GM18951 (cell line): ENCODE results near the gene PTP4A2.

Experiments
- POLR2A ChIP-seq: IDR thresholded peaks from 4 replicates; pipeline ENCODE4 v1.6.1; 2011; ENCODE audit warnings: mild to moderate bottlenecking; ENCODE audit not compliant: insufficient read length, insufficient read depth; ENCODE audit errors: extremely low read depth
- in situ Hi-C: fragments of 300-500 bp; cut with MboI; formaldehyde crosslinking; loops from one replicate; pipeline ENCODE4 v1.12.0; 2022; ENCODE audit warnings: low sequenced_read_pairs, mixed read lengths, inconsistent platforms; ENCODE audit not compliant: unreplicated experiment

The PTP4A2 gene

DNA sequence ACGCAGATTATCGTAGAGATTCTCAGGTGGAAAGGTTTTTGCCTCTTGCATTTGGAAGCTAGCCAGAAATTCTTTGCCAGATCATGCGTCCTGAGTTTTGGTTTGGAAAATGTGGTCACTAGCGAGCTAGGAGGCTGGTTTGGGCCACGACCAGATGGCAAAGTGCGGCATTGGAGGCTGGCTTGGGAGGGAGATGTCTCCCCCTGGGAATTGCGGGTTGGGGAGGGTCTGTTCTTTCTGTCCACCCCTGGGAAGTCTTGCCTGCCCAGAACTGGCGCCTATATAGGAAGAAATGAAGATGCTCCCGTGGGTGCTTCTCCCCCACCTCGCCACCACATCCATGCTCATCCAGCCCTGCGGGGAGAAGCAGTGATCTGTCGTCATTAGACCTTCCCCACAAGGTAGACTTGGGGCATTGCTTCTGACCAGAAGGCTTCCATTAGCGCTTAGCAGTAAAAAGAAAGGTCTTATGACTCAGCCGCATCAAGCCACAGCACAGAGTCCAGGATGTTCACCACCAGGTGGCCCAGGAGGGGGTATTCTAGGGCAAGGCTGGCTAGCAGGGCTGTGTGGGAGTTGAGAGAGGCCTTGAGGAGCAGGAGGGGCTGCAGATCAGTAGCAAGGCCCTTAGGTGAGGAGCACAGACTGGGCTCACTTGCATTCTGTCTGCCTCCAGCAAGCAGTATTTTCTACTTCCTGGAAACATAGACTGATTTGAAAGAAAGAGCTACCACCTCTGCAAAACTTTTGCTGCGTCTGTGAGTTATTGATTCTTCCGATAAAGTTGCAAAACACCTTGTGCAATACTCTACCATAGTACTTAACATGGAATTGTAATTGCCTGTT, 1.5 kb upstream of the PTP4A2 start:
- peak; percentile 21 for TF ChIP-seq POLR2A
- in situ Hi-C loops: no loop called here

DNA sequence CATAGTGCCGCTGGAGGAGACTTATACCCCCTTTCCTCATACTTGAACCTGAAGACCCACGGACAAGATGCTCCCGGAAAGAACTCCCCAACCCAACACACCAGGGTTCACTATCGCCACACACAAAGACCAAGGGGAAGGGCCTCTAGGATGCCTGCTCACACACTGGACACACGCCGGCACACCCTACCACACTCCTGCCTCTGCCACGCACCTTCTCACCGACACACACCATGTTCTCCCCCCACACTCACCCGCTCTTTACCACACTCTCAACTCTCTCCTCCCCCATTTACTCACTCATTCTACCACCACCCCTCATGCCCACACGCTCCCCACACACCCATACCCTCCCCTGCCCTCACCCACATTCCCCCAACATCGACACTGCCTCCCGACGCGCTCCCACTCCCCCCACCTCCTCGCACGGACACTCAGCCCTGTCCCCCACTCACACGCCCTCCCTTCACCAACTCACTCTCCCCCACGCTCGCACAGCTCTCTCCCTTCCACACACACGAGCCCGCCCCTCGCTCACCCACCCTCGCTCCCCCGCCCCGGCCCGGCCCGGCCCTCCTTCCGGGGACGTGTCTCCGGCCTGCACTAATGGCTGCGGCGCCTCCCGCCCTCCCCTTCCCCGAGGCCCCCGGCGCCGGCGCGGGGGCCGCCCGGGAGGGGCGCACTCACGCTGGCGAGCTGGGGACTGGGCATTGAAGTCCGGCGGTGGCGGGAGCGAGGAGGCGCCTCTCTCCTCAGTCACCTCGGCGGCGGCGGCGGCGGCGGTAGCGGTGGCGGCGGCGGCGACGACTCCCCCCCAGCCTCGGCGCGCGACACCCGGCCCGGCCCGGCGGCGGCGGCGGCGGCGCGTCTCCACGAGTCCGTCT, 626 bp downstream of the PTP4A2 start:
- in situ Hi-C loops: no loop called here
- TF ChIP-seq POLR2A: no peak

- no peak for TF ChIP-seq POLR2A
- in situ Hi-C loops: no loop called here
Measured at GRCh38 chr1:31936981-31937299, 1.2 kb downstream of the PTP4A2 start.

- in situ Hi-C loops: no loop called here
- TF ChIP-seq POLR2A: no peak
Measured at GRCh38 chr1:31936278-31936980, 1.7 kb downstream of the PTP4A2 start.

GRCh38 chr1:31934706-31935629, 3.2 kb downstream of the PTP4A2 start:
- in situ Hi-C loops: no loop called here
- TF ChIP-seq POLR2A: no peak

DNA sequence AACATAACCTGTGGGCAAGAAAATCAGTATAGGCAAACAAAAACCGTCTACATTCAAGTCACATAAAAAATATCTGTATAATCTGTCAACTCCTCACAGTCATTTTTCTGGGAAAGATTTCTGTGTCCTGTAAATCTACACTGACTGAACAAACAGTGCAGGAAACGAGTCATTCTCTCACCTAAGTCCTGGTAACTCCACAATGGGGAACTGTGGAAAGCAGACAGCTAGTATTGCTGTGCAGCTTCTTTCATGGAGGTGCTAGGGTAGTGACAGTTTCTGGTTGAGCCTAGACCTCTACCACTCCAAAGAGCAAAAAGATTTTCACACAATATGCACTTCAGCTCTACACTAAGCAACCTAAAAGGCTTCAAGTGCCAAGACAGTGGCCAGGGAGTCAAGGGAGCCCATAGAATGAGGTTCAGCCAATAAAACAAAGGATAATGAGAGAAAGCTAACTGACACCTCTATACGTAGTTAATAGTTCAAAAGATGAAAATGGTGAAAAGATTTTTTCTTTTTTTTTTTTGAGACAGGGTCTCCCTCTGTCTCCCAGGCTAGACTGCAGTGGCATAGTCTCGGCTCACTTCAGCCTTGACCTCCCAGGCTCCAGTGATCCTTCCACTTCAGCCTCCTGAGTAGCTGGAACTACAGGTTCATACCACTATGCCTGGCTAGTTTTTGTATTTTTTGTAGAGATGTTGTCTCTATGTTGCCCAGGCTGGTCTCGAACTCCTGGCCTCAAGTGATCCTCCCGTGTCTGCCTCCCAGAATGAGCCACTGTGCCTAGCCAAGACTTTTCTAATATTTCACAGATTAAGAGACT, 5.5 kb downstream of the PTP4A2 start:
- in situ Hi-C loops: no loop called here
- no peak for TF ChIP-seq POLR2A

DNA sequence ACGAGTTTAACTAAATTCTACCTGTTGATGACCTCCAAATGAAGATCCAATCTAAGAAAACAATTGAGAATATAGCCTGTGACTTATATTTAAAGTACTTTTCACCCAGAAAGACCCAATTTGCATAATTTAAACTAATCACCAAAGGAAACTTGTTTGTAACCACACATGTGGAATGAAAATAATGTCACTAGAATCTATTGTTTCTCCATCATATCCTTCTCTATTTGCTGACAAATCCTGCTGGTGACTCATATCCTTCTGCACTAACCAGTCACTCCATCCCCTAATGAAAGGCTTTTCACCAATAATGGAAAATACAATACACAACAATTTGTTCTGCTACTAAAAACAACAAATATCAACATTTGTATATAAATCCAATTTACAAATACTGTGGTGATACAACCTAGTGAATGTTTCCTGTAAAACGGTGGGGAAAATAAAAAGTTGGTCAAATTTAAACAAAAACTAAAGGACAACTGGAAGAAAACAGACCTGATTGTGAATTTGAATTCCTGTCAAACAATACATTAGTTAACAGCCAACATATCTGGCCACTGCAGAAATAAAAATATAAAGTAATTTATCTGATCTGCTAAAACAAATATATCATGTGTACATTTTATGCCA, 6.5 kb downstream of the PTP4A2 start:
- in situ Hi-C loops: no loop called here
- TF ChIP-seq POLR2A: no peak

- TF ChIP-seq POLR2A: no peak
- in situ Hi-C loops: no loop called here
Measured at GRCh38 chr1:31930836-31931592, 7.2 kb downstream of the PTP4A2 start.

- no peak for TF ChIP-seq POLR2A
- in situ Hi-C loops: no loop called here
Measured at GRCh38 chr1:31927661-31927980, 10.5 kb downstream of the PTP4A2 start.

- in situ Hi-C loops: no loop called here
- no peak for TF ChIP-seq POLR2A
Measured at GRCh38 chr1:31926853-31927660, 11.1 kb downstream of the PTP4A2 start.
